Heart left ventricle (tissue), 16 donors: ENCODE data around the gene ARSB. TPM values are rescaled to one million over a fixed set of nuclear protein-coding genes. Genes with fewer than 3 reads are reported as not detected.
A peak's percentile ranks its signal among the peaks of the same experiment; 100 is the strongest.

Experiments
- ATAC-seq, 4 donors: fragments of 200-7000 bp; cut with Tn5 transposase; one replicate each; pipeline ENCODE4 v1.9.1; 2020 to 2022; ENCODE audit warnings: moderate library complexity in 4 of 4, mild to moderate bottlenecking in 3 of 4, moderate number of reproducible peaks in 1 of 4
- DNase-seq, 5 donors: peaks; one replicate each; pipeline ENCODE4 v3.0.0-alpha.2; 2020
- H3K27ac ChIP-seq, 12 donors: fragments of 200-600 bp; sonication (generic) in 4 of 12; one replicate each; pipeline versions ENCODE4 v1.5.0 to v1.8.0; 2016 to 2022; ENCODE audit warnings: mild to moderate bottlenecking in 2 of 12
- H3K27me3 ChIP-seq, 9 donors: fragments of 200-600 bp; sonication (generic) in 2 of 9; one replicate each; pipeline versions ENCODE4 v1.5.1 to v1.8.0; 2016 to 2022; ENCODE audit warnings: mild to moderate bottlenecking in 3 of 9
- H3K36me3 ChIP-seq, 9 donors: fragments of 200-600 bp; sonication (generic) in 2 of 9; one replicate each; pipeline versions ENCODE4 v1.5.0 to v1.8.0; 2018 to 2022; ENCODE audit warnings: mild to moderate bottlenecking in 2 of 9
- H3K4me1 ChIP-seq, 12 donors: fragments of 200-600 bp; sonication (generic) in 4 of 12; one replicate each; pipeline versions ENCODE4 v1.5.0 to v1.8.0; 2016 to 2022; ENCODE audit warnings: mild to moderate bottlenecking in 3 of 12
- H3K4me3 ChIP-seq, 12 donors: fragments of 200-600 bp; sonication (generic) in 4 of 12; one replicate each; pipeline versions ENCODE4 v1.5.0 to v1.8.0; 2017 to 2022; ENCODE audit warnings: mild to moderate bottlenecking in 9 of 12, moderate library complexity in 4 of 12
- H3K9me3 ChIP-seq, 12 donors: fragments of 200-600 bp; sonication (generic) in 4 of 12; one replicate each; pipeline versions ENCODE4 v1.5.0 to v1.8.0; 2016 to 2022; ENCODE audit warnings: mild to moderate bottlenecking in 1 of 12
- POLR2A ChIP-seq, 2 donors: fragments of 450-650 bp; IDR thresholded peaks; one replicate each; pipeline ENCODE4 v1.6.1; 2017; ENCODE audit warnings: antibody characterized with exemption in 2 of 2, mild to moderate bottlenecking in 2 of 2, moderate library complexity in 2 of 2
- WGBS, 4 donors: extraction: QIAGEN DNeasy Blood & Tissue Kit in 2 of 4; methylation state at CpG; one replicate each; pipeline versions ENCODE4 v1.1.5 to v1.1.7; 2013 to 2018; 5-methylcytosine and 5-hydroxymethylcytosine counted together
- intact Hi-C, 10 donors: fragments of 100-400 bp; cut with DNase I; formaldehyde crosslinking; loops; one replicate each; pipeline versions ENCODE4 v1.11.1 to v1.14.2; 2022
- polyA plus RNA-seq, 2 donors: library from polyadenylated mRNA; stranded (reverse); fragments of 200-250 nt; gene quantifications; one replicate each; pipeline ENCODE4 v1.2.3, GENCODE V29; 2013
- total RNA-seq, 9 donors: library from RNA; depleted of rRNA in 2 of 9; stranded (reverse); fragments of >200 nt in 2 of 9; fragmentation: NEBNext Ultra II Directional in 3 of 9; extraction: Animal tissue kit (Norgen Biotek cat#: 25700) in 3 of 9; gene quantifications; one replicate each; pipeline versions ENCODE4 v1.1.0 to v1.2.4, GENCODE V29; 2016 to 2023
- TF ChIP-seq, protein P1 (sequence below), 12 donors: fragments of 200-600 bp; sonication (generic) in 4 of 12; IDR thresholded peaks; one replicate each; pipeline versions ENCODE4 v1.5.0 to v1.8.0; 2018 to 2022; ENCODE audit warnings: antibody characterized with exemption in 12 of 12, mild to moderate bottlenecking in 5 of 12
- donor health status: ischemic (EF 13 %, LVEDD 7.1; RV severe dilation, severe dysfunction).
- donor health status: healthy with polysubstance abuse.
- donor health status: DM: no; HTN: yes; CAD: no.
- donor health status: DM: no; HTN: no; CAD: no.
- donor health status: ischemic (EF 25% LVEDD 6.9; RV normal size, moderate dysfunction).
- donor health status: ischemic (EF 25% LVEDD 5.7; RV mildly dilated, moderate dysfunction).
- donor health status: healthy.
- donor health status: DM: yes; HTN: yes; CAD: no.
- donor health status: ischemic (EF 35%, LVEDD 5.7; RV mildly dilated, moderate dysfunction).
- donor health status: nonischemic (EF 11% LVEDD 7.7; RV severe dilation, severe dysfunction).
- donor health status: DM: yes; HTN: yes; CAD: no.
- donor health status: PGD.
- donor health status: ischemic (EF 29% LVEDD 5.4; RV normal size, mild dysfunction).
- donor health status: nonischemic (EF 23%, LVEDD 6.1; RV moderate dilation, normal function).

Gene ARSB
- total and polyA plus RNA-seq, 11 donors, result 2.2 to 25.8 (median 14.4) TPM

GRCh38 chr5:78801413-78801812, 183.7 kb downstream of the ARSB start:
- Histone ChIP-seq H3K4me3 (no peak overlapping the region), H3K9me3 (no peaks in the 10 kb centered on the region), H3K27me3 (no peaks in the 10 kb centered on the region), H3K27ac (no peak overlapping the region), H3K4me1 (peaks cover 0 to 12% (median 0%) of the 10 kb centered on the region in 12 donors), H3K36me3 (no peaks in the 10 kb centered on the region)
- TF ChIP-seq, protein P1, sequence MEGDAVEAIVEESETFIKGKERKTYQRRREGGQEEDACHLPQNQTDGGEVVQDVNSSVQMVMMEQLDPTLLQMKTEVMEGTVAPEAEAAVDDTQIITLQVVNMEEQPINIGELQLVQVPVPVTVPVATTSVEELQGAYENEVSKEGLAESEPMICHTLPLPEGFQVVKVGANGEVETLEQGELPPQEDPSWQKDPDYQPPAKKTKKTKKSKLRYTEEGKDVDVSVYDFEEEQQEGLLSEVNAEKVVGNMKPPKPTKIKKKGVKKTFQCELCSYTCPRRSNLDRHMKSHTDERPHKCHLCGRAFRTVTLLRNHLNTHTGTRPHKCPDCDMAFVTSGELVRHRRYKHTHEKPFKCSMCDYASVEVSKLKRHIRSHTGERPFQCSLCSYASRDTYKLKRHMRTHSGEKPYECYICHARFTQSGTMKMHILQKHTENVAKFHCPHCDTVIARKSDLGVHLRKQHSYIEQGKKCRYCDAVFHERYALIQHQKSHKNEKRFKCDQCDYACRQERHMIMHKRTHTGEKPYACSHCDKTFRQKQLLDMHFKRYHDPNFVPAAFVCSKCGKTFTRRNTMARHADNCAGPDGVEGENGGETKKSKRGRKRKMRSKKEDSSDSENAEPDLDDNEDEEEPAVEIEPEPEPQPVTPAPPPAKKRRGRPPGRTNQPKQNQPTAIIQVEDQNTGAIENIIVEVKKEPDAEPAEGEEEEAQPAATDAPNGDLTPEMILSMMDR (IDR thresholded peaks at IDR 0.05), result no peak
- no peak for TF ChIP-seq POLR2A (IDR thresholded peaks at IDR 0.05)
- ATAC-seq (no peak), DNase-seq (no peak)
- WGBS, 4 donors, result 96 to 97% (median 96%) methylated on average over 8 of the region's 8 CpGs
- intact Hi-C loops, result loop anchor here in 1 of 10 donors (10.0 kb wide), 1 partner anchor 157 kb away; the partner anchor contains the start of gene LHFPL2

GRCh38 chr5:78799266-78800017, 185.7 kb downstream of the ARSB start:
- no peak for ATAC-seq

DNA sequence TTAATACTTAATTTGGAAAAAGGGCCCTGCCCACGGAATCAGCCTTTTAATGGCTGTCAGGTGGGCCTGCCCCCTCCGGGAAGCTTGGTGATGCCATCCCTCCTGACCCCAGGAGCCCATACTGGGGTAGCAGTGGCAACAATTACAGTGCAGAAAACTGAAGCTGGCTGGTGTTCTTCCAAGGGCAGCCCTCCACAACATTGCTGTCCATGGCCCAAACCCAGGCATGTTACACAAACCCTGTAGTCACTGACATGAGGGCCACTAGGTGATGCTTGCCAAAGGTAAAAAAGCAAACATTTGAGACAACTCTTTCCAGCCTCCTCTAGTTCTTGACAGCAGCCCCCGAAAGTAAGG, 186.5 kb downstream of the ARSB start:
- peak overlapping the region in 2 of 12 donors; percentile 24 to 29 for H3K27ac ChIP-seq
- DNase-seq, result no peak
- H3K36me3 ChIP-seq, result no peaks in the 10 kb centered on the region
- H3K4me1 ChIP-seq, result peaks cover 0 to 8% (median 0%) of the 10 kb centered on the region in 12 donors
- no peak for ATAC-seq
- 86 to 95% (median 87%) methylated on average over 3 of the region's 3 CpGs for WGBS, 4 donors
- H3K9me3 ChIP-seq, result no peaks in the 10 kb centered on the region
- TF ChIP-seq, protein P1 (IDR thresholded peaks at IDR 0.05), result no peak
- no peaks in the 10 kb centered on the region for H3K27me3 ChIP-seq
- H3K4me3 ChIP-seq, result no peak overlapping the region
- intact Hi-C loops, result no loop called here

More at GRCh38 chr5:78799266-78800017, 185.7 kb downstream of the ARSB start:
- Histone ChIP-seq H3K36me3 (no peaks in the 10 kb centered on the region), H3K27ac (peak overlapping the region in 2 of 12 donors; percentile 19 to 24), H3K4me1 (peaks cover 0 to 11% (median 0%) of the 10 kb centered on the region in 12 donors), H3K4me3 (no peak overlapping the region), H3K9me3 (no peaks in the 10 kb centered on the region), H3K27me3 (no peaks in the 10 kb centered on the region)
- TF ChIP-seq POLR2A (IDR thresholded peaks at IDR 0.05), result no peak
- TF ChIP-seq, protein P1 (IDR thresholded peaks at IDR 0.05), result no peak
- intact Hi-C loops, result loop anchor here in 1 of 10 donors (10.0 kb wide), 1 partner anchor 155 kb away; the partner anchor contains the start of gene LHFPL2
- WGBS, 4 donors, result 77 to 86% (median 83%) methylated on average over 6 of the region's 6 CpGs
- DNase-seq, result no peak

DNA sequence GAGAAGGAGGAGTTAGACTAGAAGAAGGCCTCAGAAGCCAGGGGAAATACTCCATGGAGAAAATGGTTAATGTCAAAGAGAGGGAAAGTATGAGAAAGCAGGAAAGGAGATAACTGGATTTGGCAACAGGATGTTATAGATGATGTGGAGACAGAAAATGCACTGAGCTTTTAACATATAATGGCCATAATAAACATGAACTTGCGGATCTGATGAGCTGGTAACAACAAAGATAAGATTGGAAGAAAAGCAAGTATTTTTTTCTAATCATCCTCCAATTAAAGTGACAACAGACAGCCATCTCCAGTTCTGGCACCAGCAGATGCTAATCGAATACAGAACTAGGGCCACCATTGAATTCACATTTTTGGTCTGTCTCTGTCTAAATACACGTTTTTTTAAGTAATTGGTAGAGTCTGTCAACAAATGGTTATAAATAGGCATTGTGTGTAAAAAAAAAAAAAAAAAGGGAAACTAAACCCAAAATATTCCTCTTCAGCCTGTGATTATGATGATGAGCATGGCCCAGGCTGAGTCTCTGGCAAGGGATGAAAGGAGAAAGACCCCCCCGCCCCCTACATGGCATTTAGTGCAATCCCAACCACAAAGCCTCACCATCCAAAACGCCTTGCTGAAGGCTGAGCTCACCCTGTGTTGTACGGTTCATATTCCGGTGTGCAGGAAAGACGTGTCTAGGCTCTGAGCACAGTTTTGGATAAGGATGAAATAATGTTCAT, 187.0 kb downstream of the ARSB start:
- Histone ChIP-seq H3K4me1 (peaks cover 0 to 8% (median 0%) of the 10 kb centered on the region in 12 donors), H3K27ac (peak overlapping the region in 1 of 12 donors; percentile 24), H3K9me3 (no peaks in the 10 kb centered on the region), H3K4me3 (no peak overlapping the region), H3K36me3 (no peaks in the 10 kb centered on the region), H3K27me3 (no peaks in the 10 kb centered on the region)
- WGBS, 4 donors, result 73 to 82% (median 77%) methylated on average over 8 of the region's 8 CpGs
- no peak for TF ChIP-seq POLR2A (IDR thresholded peaks at IDR 0.05)
- TF ChIP-seq, protein P1 (IDR thresholded peaks at IDR 0.05), result no peak
- ATAC-seq, result peak in 1 of 4 donors; percentile 25
- no peak for DNase-seq
- intact Hi-C loops, result no loop called here
